GM21786 (cell line): ENCODE results near the gene ZNF169.
"Not testable (repeated sequence)": the region's sequence is repeated elsewhere in the genome, so short reads cannot be mapped to it uniquely, and the experiment has no call there.

ENCODE experiments used
- ATAC-seq: cut with Tn5 transposase; IDR thresholded peaks from one replicate; pipeline ENCODE4 v1.9.1; 2021; ENCODE audit not compliant: unreplicated experiment

ZNF169 gene

GRCh38 chr9:94286116-94286515 is 27.0 kb downstream of the ZNF169 start:
- no peak for ATAC-seq

DNA sequence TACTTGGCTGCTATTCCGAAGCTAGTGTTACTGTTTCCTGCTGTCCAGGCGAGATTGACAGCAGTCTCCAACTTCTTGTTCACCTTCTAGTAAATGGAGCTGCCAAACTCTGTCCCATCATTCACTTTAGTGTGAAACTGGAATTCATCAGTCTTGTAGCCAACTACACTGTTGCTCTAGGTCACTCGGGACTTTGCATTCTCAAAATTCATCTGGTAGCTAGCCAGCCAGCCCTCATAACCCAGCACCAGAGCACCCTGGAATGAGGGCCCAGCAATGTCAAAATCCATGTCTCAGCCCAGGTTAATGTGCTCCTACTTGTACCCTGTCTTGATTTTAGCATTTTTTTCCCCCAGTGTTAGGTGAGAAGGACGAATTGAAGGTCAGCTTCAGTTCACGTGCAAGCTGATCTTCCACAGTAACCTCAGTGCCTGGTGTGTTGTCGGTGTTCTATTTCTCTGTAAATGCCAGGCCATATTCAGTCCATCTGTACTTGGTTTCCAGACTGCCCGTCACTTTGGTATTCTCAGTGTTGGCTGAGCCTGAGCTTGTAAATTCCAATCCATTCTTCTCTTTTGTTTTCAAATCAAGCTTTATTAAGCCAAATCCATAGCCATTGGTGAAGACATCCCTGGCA is 28.9 kb downstream of the ZNF169 start:
- no peak for ATAC-seq

- no peak for ATAC-seq
Observed at GRCh38 chr9:94289691-94290090, 30.6 kb downstream of the ZNF169 start.

GRCh38 chr9:94298949-94299599 is 40.0 kb downstream of the ZNF169 start:
- no peak for ATAC-seq

DNA sequence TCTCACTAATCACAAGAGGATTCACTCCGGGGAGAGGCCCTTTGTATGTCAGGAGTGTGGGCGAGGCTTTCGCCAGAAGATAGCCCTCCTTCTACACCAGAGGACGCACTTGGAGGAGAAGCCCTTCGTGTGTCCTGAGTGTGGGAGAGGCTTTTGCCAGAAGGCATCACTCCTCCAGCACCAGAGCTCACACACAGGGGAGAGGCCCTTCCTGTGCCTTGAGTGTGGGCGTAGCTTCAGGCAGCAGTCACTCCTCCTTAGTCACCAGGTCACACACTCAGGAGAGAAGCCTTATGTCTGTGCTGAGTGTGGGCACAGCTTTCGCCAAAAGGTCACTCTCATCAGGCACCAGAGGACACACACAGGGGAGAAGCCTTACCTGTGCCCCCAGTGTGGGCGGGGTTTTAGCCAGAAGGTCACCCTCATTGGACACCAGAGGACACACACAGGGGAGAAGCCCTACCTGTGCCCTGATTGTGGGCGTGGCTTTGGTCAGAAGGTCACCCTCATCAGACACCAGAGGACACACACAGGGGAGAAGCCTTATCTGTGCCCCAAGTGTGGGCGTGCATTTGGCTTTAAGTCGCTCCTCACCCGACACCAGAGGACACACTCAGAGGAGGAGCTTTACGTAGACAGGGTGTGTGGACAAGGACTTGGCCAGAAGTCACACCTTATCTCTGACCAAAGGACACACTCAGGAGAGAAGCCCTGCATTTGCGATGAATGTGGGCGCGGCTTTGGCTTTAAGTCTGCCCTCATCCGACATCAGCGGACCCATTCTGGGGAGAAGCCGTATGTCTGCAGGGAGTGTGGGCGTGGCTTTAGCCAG is 41.6 kb downstream of the ZNF169 start:
- no peak for ATAC-seq

DNA sequence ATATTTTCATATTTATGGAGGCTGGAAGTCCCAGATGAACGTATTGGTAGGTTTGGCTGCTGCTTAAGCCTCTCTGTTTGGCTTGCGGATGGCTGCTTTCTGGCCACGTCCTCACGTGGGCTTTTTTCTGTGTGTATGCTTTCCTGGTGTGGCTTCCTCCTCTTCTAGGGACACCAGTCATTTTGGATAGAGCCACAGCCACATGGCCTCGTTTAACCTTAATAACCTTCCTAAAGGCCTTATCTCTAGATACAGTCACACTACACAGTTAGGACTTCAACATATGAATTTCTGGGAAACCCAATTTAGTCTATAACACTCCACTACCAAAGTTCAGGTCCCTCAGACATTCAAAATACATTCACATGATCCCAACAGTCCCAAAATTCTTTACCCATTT is 42.5 kb downstream of the ZNF169 start:
- ATAC-seq, result no peak

GRCh38 chr9:94302426-94302825 is 43.3 kb downstream of the ZNF169 start:
- no peak for ATAC-seq

GRCh38 chr9:94303321-94303720 is 44.2 kb downstream of the ZNF169 start:
- ATAC-seq, result no peak

- ATAC-seq, result not testable (repeated sequence)
Observed at GRCh38 chr9:94315034-94315984, 56.2 kb downstream of the ZNF169 start.

DNA sequence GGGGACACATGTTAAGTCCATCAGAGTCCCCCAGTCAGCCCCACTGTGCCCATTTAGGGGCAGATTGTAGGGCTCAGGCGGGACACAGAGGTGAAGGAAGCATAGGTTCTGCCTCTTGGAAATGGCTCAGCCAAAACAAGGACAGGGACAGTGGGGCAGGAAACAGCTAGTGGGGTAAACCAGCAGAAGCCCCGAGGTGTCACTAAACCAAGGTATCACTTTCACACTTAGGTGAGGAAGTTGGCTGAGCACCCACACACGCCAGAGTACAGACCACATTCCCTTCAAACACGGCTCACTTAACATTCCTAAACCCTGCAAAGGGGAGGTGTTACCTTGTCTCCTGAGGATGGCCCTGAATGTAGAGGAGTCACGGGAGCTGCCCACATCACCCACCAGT is 57.1 kb downstream of the ZNF169 start:
- peak; percentile 90 for ATAC-seq

DNA sequence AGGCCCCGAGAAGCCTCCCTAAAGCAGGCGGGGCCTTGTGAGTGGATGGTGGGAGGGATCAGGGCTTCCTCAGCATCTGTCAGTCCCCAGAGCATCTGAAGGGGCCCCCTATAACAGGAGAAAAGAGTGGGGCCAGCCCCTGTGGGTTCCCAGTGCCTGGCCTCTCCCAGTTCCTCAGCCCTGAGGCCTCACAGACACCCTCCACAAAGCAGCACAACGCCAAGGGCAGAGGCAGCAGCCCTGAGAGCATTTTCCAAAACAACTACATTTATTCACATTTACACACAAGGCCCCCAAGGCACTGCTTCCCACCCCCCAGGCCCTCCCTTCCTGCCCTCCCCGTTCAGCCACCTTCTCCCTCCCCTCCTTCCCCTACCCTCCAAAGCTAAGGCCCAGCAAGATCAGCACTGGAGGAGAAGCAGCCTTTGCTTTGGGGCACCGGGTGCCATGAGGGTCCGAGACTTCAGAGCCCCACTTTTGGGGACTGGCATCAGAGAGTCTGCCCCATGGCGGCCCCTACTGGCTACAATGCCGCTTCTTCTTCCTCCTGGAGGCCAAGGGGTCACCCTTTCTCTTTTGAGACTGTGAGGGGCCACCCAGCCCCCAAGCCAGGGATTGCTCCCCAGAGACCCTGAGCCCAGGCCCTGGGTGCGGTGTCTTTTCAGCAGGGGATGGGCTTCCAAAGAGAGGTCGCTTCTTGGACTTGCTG is 59.0 kb downstream of the ZNF169 start:
- ATAC-seq, result not testable (repeated sequence)

GRCh38 chr9:94322342-94322940 is 63.3 kb downstream of the ZNF169 start:
- not testable (repeated sequence) for ATAC-seq

GRCh38 chr9:94323153-94323798 is 64.2 kb downstream of the ZNF169 start:
- ATAC-seq, result not testable (repeated sequence)

GRCh38 chr9:94325583-94325982 is 66.5 kb downstream of the ZNF169 start:
- not testable (repeated sequence) for ATAC-seq

- ATAC-seq, result not testable (repeated sequence)
Observed at GRCh38 chr9:94328544-94328943, 69.4 kb downstream of the ZNF169 start, which contains the start of gene NUTM2F. TSS of gene NUTM2F (minus strand) at chr9:94328644. CDS start at chr9:94328623, 21 bp downstream.

DNA sequence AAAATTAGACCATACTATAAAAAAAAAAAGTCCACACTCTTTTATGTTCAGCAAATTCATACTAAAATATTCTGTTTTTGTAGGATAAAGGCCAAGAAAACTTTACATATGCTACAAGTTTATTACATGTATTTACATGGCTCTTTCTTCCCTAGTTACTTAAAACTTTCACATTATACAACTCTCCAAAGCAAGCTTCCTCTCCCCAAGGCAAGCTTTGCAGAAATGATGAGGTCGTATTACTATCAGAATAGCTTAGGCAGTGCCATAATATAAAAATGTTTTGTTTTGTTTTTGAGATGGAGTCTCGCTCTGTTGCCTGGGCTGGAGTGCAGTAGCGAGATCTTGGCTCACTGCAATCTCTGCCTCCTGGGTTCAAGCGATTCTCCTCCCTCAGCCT is 77.3 kb downstream of the ZNF169 start:
- not testable (repeated sequence) for ATAC-seq

DNA sequence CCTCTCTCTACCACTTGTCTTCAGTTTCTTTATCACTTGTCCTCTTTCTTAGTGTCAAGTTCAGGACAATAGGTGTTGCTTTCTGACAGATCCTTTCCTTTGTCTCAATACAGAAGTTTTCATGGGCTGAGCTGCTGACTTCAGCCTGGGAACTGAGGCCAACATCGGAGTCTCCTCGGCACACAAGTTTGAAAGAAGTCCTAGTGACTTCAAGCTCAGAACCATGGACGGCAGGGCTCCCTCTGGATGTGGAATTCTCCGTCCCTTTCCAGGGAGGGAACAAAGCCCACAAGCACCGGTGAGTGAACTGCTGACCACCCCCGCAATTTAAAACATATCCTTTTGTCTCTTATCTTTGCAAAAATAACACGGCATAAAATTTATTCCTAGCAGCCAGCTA is 79.6 kb downstream of the ZNF169 start:
- not testable (repeated sequence) for ATAC-seq

DNA sequence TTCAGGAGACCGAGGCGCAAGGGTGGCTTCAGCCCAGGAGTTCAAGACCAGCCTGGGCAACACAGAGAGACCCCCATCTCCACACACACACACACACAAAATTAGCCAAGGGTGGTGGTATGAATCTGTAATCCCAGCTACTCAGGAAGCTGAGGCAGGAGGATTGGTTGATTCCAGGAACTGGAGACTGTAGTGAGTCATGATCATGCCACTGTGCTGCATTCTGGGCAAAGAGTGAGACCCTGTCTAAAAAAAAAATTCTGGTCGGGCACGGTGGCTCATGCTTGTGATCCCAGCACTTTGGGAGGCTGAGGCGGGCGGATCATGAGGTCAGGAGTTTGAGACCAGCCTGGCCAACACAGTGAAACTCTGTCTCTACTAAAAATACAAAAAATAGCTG is 80.6 kb downstream of the ZNF169 start:
- ATAC-seq, result not testable (repeated sequence)

DNA sequence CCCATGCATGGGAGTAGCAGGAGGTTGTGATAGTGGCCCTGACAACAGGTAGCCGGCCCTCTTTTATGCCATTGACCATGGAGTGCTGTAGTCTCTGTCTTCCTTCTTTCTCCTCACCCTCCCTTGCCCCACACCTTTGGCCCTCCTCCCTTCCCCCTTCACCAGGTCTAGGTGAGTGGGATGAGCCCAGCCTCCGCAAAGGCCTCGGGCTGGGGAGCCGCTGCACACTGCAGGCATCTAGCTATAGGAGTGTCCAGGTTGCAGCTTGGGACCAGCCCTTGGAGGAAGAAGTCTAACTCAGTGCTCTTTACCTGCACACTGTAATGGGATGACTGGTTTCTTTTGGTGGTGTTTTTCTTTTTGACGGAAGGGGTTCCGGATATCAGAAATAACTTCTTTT is 81.7 kb downstream of the ZNF169 start:
- ATAC-seq, result not testable (repeated sequence)
